ENCODE measurements around the gene ELMOD1.

Gene ELMOD1

GRCh38 chr11:107583629-107584195 lies 7.2 kb upstream of the ELMOD1 start:
- DNase-seq (ENCODE audit: low read depth): no peak

GRCh38 chr11:107587306-107587979 lies 3.5 kb upstream of the ELMOD1 start:
- DNase-seq (ENCODE audit: low read depth): no peak

GRCh38 chr11:107591378-107592230 lies 657 bp downstream of the ELMOD1 start:
- DNase-seq (ENCODE audit: low read depth): no peak

- no peak for DNase-seq (ENCODE audit: low read depth)
Measured at GRCh38 chr11:107592231-107592590, 1.3 kb downstream of the ELMOD1 start.

- DNase-seq (ENCODE audit: low read depth): no peak
Measured at GRCh38 chr11:107592813-107593212, 1.9 kb downstream of the ELMOD1 start.

- no peak for DNase-seq (ENCODE audit: low read depth)
Measured at GRCh38 chr11:107593951-107594350, 3.0 kb downstream of the ELMOD1 start.

GRCh38 chr11:107594736-107595135 lies 3.8 kb downstream of the ELMOD1 start:
- DNase-seq (ENCODE audit: low read depth): no peak

GRCh38 chr11:107598225-107599139 lies 7.5 kb downstream of the ELMOD1 start:
- DNase-seq (ENCODE audit: low read depth): no peak

GRCh38 chr11:107605061-107606006 lies 14.4 kb downstream of the ELMOD1 start:
- no peak for DNase-seq (ENCODE audit: low read depth)

GRCh38 chr11:107606141-107606540 lies 15.2 kb downstream of the ELMOD1 start:
- DNase-seq (ENCODE audit: low read depth): no peak

- no peak for DNase-seq (ENCODE audit: low read depth)
Measured at GRCh38 chr11:107608809-107609208, 17.9 kb downstream of the ELMOD1 start.

- DNase-seq (ENCODE audit: low read depth): no peak
Measured at GRCh38 chr11:107609400-107610218, 18.7 kb downstream of the ELMOD1 start.

GRCh38 chr11:107612445-107612844 lies 21.5 kb downstream of the ELMOD1 start:
- DNase-seq (ENCODE audit: low read depth): no peak

GRCh38 chr11:107619926-107620325 lies 29.0 kb downstream of the ELMOD1 start:
- no peak for DNase-seq (ENCODE audit: low read depth)

- no peak for DNase-seq (ENCODE audit: low read depth)
Measured at GRCh38 chr11:107621081-107621480, 30.1 kb downstream of the ELMOD1 start.

GRCh38 chr11:107623183-107623582 lies 32.2 kb downstream of the ELMOD1 start:
- DNase-seq (ENCODE audit: low read depth): no peak

- DNase-seq (ENCODE audit: low read depth): no peak
Measured at GRCh38 chr11:107624983-107625684, 34.2 kb downstream of the ELMOD1 start.

GRCh38 chr11:107625685-107625989 lies 34.7 kb downstream of the ELMOD1 start:
- no peak for DNase-seq (ENCODE audit: low read depth)

- no peak for DNase-seq (ENCODE audit: low read depth)
Measured at GRCh38 chr11:107631043-107631442, 40.1 kb downstream of the ELMOD1 start.

GRCh38 chr11:107631931-107632330 lies 41.0 kb downstream of the ELMOD1 start:
- no peak for DNase-seq (ENCODE audit: low read depth)

All from non-pigmented ciliary epithelial cell (primary cell).